ENCODE results near the gene CACTIN.
A peak's percentile ranks its signal among the peaks of the same experiment; 100 is the strongest.

Gene CACTIN

DNA sequence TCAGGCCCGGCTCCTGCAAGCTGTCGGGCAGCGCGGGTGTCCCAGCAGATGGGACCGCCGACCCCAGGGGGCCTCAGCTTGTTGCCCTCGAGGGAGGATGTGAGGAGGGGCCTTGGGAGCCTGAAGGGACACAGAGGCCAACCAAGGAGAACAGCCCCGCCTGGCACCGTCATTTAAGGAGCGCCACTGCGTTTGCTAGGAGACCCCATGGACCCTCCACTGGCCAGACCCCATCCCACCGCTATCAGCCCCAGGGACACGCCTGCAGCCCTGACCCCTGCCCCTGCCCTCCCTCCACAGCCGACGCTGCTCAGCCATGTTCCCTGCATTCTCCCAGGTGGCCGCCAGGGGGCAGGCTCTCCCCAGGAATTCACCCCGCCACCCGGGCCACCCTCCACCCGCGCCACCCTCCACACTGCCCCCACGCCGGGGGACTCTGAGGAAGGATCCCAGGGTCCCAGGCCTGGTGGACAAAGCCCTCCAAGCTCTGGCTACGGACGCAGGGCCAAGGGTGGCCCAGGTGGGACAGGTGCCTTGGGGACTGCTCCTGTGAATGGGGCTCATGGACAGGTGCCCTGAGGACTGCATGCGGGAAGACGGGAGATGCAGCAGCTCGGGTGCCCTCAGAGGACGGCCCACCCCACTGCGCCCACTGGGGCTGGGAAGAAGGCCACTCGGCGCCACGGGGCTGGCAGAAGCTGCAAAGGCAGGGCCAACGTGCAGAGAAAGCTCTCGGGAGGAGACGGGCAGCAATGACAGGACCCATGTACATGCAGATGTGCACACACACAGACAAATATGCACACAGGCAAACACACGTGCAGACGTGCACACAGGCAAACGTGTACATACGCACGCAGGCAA, 39.3 kb upstream of the CACTIN start:
- no peak overlapping the region for H3K27ac ChIP-seq
- TF ChIP-seq, protein P1, sequence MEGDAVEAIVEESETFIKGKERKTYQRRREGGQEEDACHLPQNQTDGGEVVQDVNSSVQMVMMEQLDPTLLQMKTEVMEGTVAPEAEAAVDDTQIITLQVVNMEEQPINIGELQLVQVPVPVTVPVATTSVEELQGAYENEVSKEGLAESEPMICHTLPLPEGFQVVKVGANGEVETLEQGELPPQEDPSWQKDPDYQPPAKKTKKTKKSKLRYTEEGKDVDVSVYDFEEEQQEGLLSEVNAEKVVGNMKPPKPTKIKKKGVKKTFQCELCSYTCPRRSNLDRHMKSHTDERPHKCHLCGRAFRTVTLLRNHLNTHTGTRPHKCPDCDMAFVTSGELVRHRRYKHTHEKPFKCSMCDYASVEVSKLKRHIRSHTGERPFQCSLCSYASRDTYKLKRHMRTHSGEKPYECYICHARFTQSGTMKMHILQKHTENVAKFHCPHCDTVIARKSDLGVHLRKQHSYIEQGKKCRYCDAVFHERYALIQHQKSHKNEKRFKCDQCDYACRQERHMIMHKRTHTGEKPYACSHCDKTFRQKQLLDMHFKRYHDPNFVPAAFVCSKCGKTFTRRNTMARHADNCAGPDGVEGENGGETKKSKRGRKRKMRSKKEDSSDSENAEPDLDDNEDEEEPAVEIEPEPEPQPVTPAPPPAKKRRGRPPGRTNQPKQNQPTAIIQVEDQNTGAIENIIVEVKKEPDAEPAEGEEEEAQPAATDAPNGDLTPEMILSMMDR (conservative IDR thresholded peaks at IDR 0.05) = peak; percentile 84

DNA sequence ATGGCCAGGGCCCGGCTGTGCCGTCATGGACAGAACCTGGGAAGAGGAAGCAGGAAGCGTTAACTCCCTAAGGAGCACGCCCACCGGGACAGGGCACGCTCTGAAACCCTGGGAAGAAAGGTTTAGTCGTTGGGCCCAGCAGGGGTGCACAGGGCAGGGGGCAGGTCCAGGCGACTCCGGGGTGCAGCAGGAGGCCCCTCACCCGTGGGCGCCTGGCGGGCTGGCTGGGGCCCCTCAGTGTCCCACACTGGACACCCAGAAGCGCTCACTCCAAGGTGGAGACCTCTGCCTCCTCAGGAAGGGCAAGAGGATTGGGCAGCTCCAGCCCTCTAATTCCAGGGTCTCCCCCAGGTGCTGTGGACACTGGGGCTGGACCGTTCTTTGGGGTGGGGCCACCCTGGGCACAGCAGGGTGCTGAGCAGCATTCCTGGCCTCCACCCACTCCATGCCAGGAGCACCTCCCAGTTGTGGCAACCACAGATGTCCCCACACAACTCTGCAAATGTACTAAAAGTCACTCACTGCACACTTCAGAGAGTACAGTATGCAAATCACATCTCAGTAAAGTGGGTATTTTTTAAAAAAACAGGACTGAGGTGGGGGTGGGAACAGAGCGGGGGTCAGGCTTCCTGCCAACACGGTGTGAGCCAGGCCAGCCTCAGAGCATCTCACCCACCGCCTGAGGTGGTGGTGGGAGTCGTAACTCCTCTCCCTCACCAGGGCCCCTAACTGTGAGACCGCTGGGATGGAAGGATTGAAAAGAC, 38.5 kb upstream of the CACTIN start:
- TF ChIP-seq, protein P1 (conservative IDR thresholded peaks at IDR 0.05) = no peak
- no peak overlapping the region for H3K27ac ChIP-seq

- TF ChIP-seq, protein P1 (conservative IDR thresholded peaks at IDR 0.05) = no peak
Measured at GRCh38 chr19:3663838-3664237, 37.2 kb upstream of the CACTIN start.

DNA sequence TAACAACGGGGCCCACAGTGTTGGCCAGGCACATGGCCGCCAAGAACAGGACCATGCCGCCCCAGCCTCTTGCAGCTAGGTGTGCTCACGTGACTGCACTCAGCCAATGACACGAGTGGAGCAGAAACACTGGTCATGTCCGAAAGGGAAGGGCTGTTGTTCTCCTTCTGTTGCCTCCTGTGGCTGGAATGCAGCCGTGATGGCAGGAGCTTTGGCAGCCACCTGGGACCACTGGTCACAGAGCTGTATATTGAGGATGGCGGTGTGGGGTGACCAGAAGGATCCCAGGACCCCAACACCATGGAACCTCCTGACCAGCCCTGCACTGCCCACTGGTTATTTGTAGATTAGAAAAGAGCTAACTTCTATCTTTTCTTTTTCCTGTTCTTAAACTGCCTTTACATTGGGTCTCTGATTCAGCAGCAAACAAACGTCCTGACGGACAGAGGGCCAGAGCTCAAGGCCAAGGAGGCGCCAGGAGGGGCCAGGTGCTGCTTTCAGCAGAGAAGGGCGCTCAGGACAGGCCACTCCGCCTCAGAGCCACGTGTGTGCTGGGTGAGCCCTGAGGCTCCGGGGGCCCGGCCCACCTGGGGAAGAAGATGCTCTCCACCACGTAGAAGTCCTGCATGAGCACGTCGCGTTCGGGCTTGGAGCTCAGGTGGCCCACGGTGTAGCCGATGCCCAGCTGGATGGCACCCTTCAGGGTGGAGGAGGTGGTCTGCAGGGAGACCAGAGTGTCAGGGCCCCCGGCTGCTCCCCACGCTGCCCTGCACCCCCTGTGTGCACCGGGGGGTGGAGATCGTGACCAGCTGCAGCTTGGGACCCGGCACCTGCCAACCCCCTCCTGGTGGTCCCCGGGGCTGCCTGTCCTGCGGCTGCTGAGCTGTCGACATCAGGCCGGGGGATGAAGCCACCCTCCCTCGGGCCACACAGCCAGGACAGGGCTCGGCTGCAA, 35.0 kb upstream of the CACTIN start:
- TF ChIP-seq, protein P1 (conservative IDR thresholded peaks at IDR 0.05) = no peak
- H3K27ac ChIP-seq = no peak overlapping the region

More at GRCh38 chr19:3663838-3664237, 37.2 kb upstream of the CACTIN start:
- H3K27ac ChIP-seq = no peak overlapping the region

DNA sequence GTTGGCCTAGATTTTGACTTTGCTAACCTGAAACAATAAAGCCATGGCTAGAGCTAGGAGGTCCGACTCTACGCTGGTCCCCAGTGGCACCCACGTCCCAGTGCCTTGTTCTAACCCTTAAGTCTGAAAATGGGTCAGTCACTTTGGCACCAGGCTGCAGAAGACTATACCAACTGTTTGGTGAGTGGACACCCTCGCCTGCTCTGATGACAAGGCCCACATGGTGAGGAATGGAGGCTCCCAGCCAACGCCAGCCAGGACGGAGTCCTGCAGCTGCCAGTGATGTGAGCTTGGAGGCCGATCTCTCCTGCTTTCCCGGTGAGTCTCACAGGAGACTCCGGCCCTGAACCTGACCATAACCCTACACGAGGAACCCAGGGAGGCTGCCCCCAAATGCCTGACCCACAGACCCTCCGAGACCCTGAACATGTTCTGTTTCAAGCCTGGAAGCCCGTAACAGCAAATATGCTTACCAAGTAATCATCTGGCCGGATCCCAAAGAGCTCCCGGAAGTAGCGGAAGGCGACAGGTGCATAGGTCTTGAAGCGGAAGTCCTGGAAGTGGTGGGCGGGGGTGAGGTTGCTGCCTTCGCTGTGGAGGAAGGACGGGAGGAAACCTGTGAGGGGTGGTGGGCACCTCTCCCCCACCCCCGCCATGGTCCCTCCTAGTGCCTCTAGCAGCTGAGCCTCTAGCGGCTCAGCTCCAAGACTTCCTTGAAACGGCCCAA, 34.1 kb upstream of the CACTIN start:
- TF ChIP-seq, protein P1 (conservative IDR thresholded peaks at IDR 0.05) = no peak
- H3K27ac ChIP-seq = no peak overlapping the region

DNA sequence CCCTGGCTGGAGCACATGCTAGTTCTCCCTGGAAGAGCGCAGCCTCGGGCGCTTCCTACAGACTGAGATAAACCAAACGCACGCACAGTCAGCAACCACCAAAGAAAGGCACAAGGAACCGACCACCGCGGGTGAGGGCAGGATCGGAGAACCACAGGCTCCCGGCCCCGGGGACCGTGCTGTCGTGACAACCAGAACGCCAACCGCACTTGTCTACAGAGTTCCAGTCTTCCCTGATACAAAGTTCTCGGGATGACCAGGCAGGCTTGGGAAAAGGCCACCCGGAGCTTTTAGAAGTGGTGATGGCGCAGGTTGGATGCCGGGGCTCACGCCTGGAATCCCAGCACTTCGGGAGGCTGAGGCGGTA, 33.1 kb upstream of the CACTIN start:
- TF ChIP-seq, protein P1 (conservative IDR thresholded peaks at IDR 0.05) = no peak
- H3K27ac ChIP-seq = no peak overlapping the region
